Measurements from ENCODE around the gene EXOC4. TPM values are rescaled to one million over a fixed set of nuclear protein-coding genes. Genes with fewer than 3 reads are reported as not detected.
A peak's percentile ranks its signal among the peaks of the same experiment; 100 is the strongest.

The EXOC4 gene
- total RNA-seq, 2 donors from 2014 or later, result 48.9 to 102 TPM

GRCh38 chr7:134030460-134030865, 777.6 kb downstream of the EXOC4 start:
- Histone ChIP-seq H3K4me1 (replicated peaks) (no peaks in the 10 kb centered on the region), H3K27ac (no peak overlapping the region), H3K36me3 (no peaks in the 10 kb centered on the region), H3K4me3 (no peak overlapping the region), H3K9me3 (no peaks in the 10 kb centered on the region), H3K27me3 (replicated peaks; ENCODE audit: insufficient read depth) (no peaks in the 10 kb centered on the region)
- DNase-seq (ENCODE audit: low spot score), result no peak
- no peak for TF ChIP-seq POLR2A (IDR thresholded peaks at IDR 0.05)
- no peak for TF ChIP-seq CTCF (IDR thresholded peaks at IDR 0.05)
- WGBS, result 41% methylated on average over 9 of the region's 9 CpGs
- intact Hi-C loops (cut with DNase I), result no loop called here

DNA sequence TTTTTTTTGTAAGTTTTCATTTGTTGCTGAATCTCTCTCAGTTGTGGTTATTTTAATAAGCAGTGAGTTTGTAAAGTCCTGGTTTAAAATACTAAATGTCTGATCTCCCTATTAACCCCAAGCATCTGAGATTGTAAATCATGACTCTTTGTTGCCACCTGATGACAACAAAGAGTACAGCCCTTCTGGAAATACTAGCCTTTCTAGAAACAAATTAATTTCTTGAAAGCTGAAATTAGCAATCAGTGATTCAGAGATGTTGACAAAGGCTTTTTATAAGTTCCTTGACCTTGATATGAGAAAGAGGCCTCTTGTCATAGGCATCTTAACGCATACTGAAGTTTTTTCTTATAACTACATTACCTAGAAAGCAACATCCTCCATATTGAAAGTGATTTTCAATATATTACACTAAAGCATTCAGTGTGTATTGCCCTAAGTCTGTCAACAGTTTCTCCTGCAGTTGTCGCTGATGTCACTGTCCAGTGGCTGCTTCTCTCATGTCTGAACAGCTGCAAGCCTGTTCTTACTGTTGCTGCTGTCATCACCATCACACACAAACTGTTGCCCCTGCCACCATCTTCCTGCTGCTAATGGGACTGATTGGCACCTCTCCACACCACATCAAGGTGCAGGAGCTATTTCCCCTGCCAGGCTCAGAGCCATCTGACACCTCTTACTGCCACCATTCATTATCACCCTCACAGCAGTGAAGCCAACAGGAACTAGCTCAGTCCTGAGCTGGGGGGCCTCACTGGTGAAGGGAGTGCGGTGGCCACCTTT, 779.1 kb downstream of the EXOC4 start:
- no peak overlapping the region for H3K27ac ChIP-seq
- intact Hi-C loops (cut with DNase I), result no loop called here
- H3K4me3 ChIP-seq, result no peak overlapping the region
- H3K27me3 ChIP-seq (replicated peaks; ENCODE audit: insufficient read depth), result no peaks in the 10 kb centered on the region
- H3K36me3 ChIP-seq, result no peaks in the 10 kb centered on the region
- H3K9me3 ChIP-seq, result no peaks in the 10 kb centered on the region
- no peaks in the 10 kb centered on the region for H3K4me1 ChIP-seq (replicated peaks)
- no peak for DNase-seq (ENCODE audit: low spot score)
- TF ChIP-seq CTCF (IDR thresholded peaks at IDR 0.05), result peak in 1 of 4 experiments; percentile 23
- TF ChIP-seq POLR2A (IDR thresholded peaks at IDR 0.05), result no peak
- TF ChIP-seq POLR2AphosphoS5 (IDR thresholded peaks at IDR 0.05), result no peak
- 80% methylated on average over 3 of the region's 3 CpGs for WGBS

DNA sequence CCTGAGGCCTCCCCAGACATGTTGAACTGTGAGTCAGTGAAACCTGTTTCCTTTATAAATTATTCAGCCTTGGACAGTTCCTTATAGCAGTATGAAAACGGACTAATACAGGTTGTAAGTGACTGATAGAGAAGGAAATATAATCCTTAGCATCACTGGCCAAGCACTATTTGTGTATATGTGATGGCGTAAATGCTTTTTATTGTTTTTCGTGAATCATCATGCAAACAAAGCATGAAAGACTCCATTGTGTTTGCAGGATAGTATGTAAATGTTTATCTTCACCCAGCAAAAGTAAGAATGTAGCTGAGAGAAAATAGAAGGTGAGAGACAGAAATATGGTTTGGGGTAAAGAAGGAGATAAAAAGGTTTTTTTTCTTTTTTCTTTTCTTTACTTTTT, 781.8 kb downstream of the EXOC4 start:
- Histone ChIP-seq H3K27ac (peak overlapping the region; percentile 66 to 79), H3K36me3 (no peaks in the 10 kb centered on the region), H3K4me3 (no peak overlapping the region), H3K27me3 (replicated peaks; ENCODE audit: insufficient read depth) (no peaks in the 10 kb centered on the region), H3K9me3 (no peaks in the 10 kb centered on the region), H3K4me1 (replicated peaks) (no peaks in the 10 kb centered on the region)
- peak; percentile 33 for DNase-seq (ENCODE audit: low spot score)
- 50% methylated on average over 3 of the region's 3 CpGs for WGBS
- TF ChIP-seq POLR2AphosphoS5 (IDR thresholded peaks at IDR 0.05) (peak; percentile 91), POLR2A (IDR thresholded peaks at IDR 0.05) (no peak)
- intact Hi-C loops (cut with DNase I), result no loop called here

- intact Hi-C loops (cut with DNase I), result no loop called here
- whole genome bisulfite sequencing, result 100% methylated on average over 4 of the region's 4 CpGs
- Histone ChIP-seq H3K9me3 (no peaks in the 10 kb centered on the region), H3K4me3 (no peak overlapping the region), H3K4me1 (replicated peaks) (no peaks in the 10 kb centered on the region), H3K36me3 (no peaks in the 10 kb centered on the region), H3K27ac (no peak overlapping the region), H3K27me3 (replicated peaks; ENCODE audit: insufficient read depth) (no peaks in the 10 kb centered on the region)
- DNase-seq (ENCODE audit: low spot score), result no peak
- TF ChIP-seq CTCF (IDR thresholded peaks at IDR 0.05) (no peak), POLR2A (IDR thresholded peaks at IDR 0.05) (no peak), POLR2AphosphoS5 (IDR thresholded peaks at IDR 0.05) (no peak)
Observed at GRCh38 chr7:134037991-134038390, 785.1 kb downstream of the EXOC4 start.

GRCh38 chr7:134040988-134041387, 788.1 kb downstream of the EXOC4 start:
- intact Hi-C loops (cut with DNase I), result no loop called here
- no peak overlapping the region for H3K4me3 ChIP-seq
- DNase-seq (ENCODE audit: low spot score), result no peak
- H3K36me3 ChIP-seq, result no peaks in the 10 kb centered on the region
- WGBS, result 89% methylated on average over 2 of the region's 2 CpGs
- H3K9me3 ChIP-seq, result no peaks in the 10 kb centered on the region
- H3K4me1 ChIP-seq (replicated peaks), result no peaks in the 10 kb centered on the region
- H3K27ac ChIP-seq, result no peak overlapping the region
- TF ChIP-seq POLR2AphosphoS5 (IDR thresholded peaks at IDR 0.05), result no peak
- no peak for TF ChIP-seq CTCF (IDR thresholded peaks at IDR 0.05)
- no peak for TF ChIP-seq POLR2A (IDR thresholded peaks at IDR 0.05)
- H3K27me3 ChIP-seq (replicated peaks; ENCODE audit: insufficient read depth), result no peaks in the 10 kb centered on the region
